Activated naive CD8-positive, alpha-beta T cell treated with anti-CD3 and anti-CD28 coated beads, Interleukin-2, amount 50 U/mL, for 24 hours (primary cell): ENCODE data around the gene GRID1.
"Not testable (repeated sequence)": the region's sequence is repeated elsewhere in the genome, so short reads cannot be mapped to it uniquely, and the experiment has no call there.

Experiments used
- ATAC-seq: fragments of 150-1000 bp; cut with Tn5 transposase; one replicate; pipeline ENCODE4 v1.10.0; 2021
- DNase-seq: peaks from one replicate; pipeline ENCODE4 v3.0.0; 2021
- H3K27ac Mint-ChIP-seq: one replicate; pipeline ENCODE4 v1.8.0; 2021; ENCODE audit warnings: mild to moderate bottlenecking, mixed read lengths
- H3K27me3 Mint-ChIP-seq: one replicate; pipeline ENCODE4 v1.8.0; 2021; ENCODE audit warnings: mixed read lengths
- H3K36me3 Mint-ChIP-seq: one replicate; pipeline ENCODE4 v1.8.0; 2021; ENCODE audit warnings: low read depth, mixed read lengths
- H3K4me1 Mint-ChIP-seq: one replicate; pipeline ENCODE4 v1.8.0; 2021; ENCODE audit warnings: mixed read lengths
- H3K4me3 Mint-ChIP-seq: one replicate; pipeline ENCODE4 v1.8.0; 2021; ENCODE audit warnings: mild to moderate bottlenecking, moderate library complexity, mixed read lengths
- H3K9me3 Mint-ChIP-seq: one replicate; pipeline ENCODE4 v1.8.0; 2021; ENCODE audit warnings: mixed read lengths

The GRID1 gene

GRCh38 chr10:86187499-86188239 lies 178.9 kb downstream of the GRID1 start:
- Mint-ChIP-seq H3K36me3 (no peaks in the 10 kb centered on the region), H3K9me3 (no peaks in the 10 kb centered on the region), H3K4me3 (no peak overlapping the region), H3K4me1 (no peaks in the 10 kb centered on the region), H3K27me3 (peaks cover 14% of the 10 kb centered on the region), H3K27ac (no peak overlapping the region)
- ATAC-seq, result no peak
- no peak for DNase-seq

GRCh38 chr10:86186633-86187032 lies 180.0 kb downstream of the GRID1 start:
- no peak overlapping the region for H3K27ac Mint-ChIP-seq
- peaks cover 14% of the 10 kb centered on the region for H3K27me3 Mint-ChIP-seq
- no peaks in the 10 kb centered on the region for H3K4me1 Mint-ChIP-seq
- H3K4me3 Mint-ChIP-seq, result no peak overlapping the region
- no peak for DNase-seq
- no peaks in the 10 kb centered on the region for H3K9me3 Mint-ChIP-seq
- ATAC-seq, result no peak
- no peaks in the 10 kb centered on the region for H3K36me3 Mint-ChIP-seq

- ATAC-seq (no peak), DNase-seq (no peak)
- Mint-ChIP-seq H3K36me3 (no peaks in the 10 kb centered on the region), H3K27me3 (peaks cover 1% of the 10 kb centered on the region), H3K27ac (no peak overlapping the region), H3K9me3 (no peaks in the 10 kb centered on the region), H3K4me1 (no peaks in the 10 kb centered on the region), H3K4me3 (no peak overlapping the region)
Measured at GRCh38 chr10:86182595-86182994, 184.0 kb downstream of the GRID1 start.

- Mint-ChIP-seq H3K9me3 (no peaks in the 10 kb centered on the region), H3K27ac (no peak overlapping the region), H3K4me1 (no peaks in the 10 kb centered on the region), H3K27me3 (peaks cover 1% of the 10 kb centered on the region), H3K4me3 (no peak overlapping the region), H3K36me3 (no peaks in the 10 kb centered on the region)
- ATAC-seq (no peak), DNase-seq (no peak)
Measured at GRCh38 chr10:86182150-86182549, 184.4 kb downstream of the GRID1 start.

GRCh38 chr10:86180861-86181260 lies 185.7 kb downstream of the GRID1 start:
- no peak for ATAC-seq

GRCh38 chr10:86179961-86180360 lies 186.6 kb downstream of the GRID1 start:
- no peak overlapping the region for H3K4me3 Mint-ChIP-seq
- H3K4me1 Mint-ChIP-seq, result no peaks in the 10 kb centered on the region
- no peaks in the 10 kb centered on the region for H3K27me3 Mint-ChIP-seq
- no peaks in the 10 kb centered on the region for H3K9me3 Mint-ChIP-seq
- ATAC-seq, result no peak
- no peak for DNase-seq
- H3K36me3 Mint-ChIP-seq, result no peaks in the 10 kb centered on the region
- no peak overlapping the region for H3K27ac Mint-ChIP-seq

More at GRCh38 chr10:86180861-86181260, 185.7 kb downstream of the GRID1 start:
- H3K4me1 Mint-ChIP-seq, result no peaks in the 10 kb centered on the region
- no peaks in the 10 kb centered on the region for H3K9me3 Mint-ChIP-seq
- no peaks in the 10 kb centered on the region for H3K27me3 Mint-ChIP-seq
- H3K4me3 Mint-ChIP-seq, result no peak overlapping the region
- no peak for DNase-seq
- H3K27ac Mint-ChIP-seq, result no peak overlapping the region
- H3K36me3 Mint-ChIP-seq, result no peaks in the 10 kb centered on the region

- no peaks in the 10 kb centered on the region for H3K27me3 Mint-ChIP-seq
- no peak overlapping the region for H3K27ac Mint-ChIP-seq
- DNase-seq (no peak), ATAC-seq (no peak)
- no peak overlapping the region for H3K4me3 Mint-ChIP-seq
- H3K9me3 Mint-ChIP-seq, result no peaks in the 10 kb centered on the region
- H3K36me3 Mint-ChIP-seq, result no peaks in the 10 kb centered on the region
- no peaks in the 10 kb centered on the region for H3K4me1 Mint-ChIP-seq
Measured at GRCh38 chr10:86179153-86179524, 187.5 kb downstream of the GRID1 start.

- Mint-ChIP-seq H3K4me1 (no peaks in the 10 kb centered on the region), H3K27ac (no peak overlapping the region), H3K27me3 (no peaks in the 10 kb centered on the region), H3K36me3 (no peaks in the 10 kb centered on the region), H3K9me3 (no peaks in the 10 kb centered on the region), H3K4me3 (no peak overlapping the region)
- ATAC-seq (no peak), DNase-seq (no peak)
Measured at GRCh38 chr10:86178401-86179152, 188.0 kb downstream of the GRID1 start.

- H3K27ac Mint-ChIP-seq, result no peak overlapping the region
- H3K36me3 Mint-ChIP-seq, result no peaks in the 10 kb centered on the region
- H3K27me3 Mint-ChIP-seq, result no peaks in the 10 kb centered on the region
- no peak overlapping the region for H3K4me3 Mint-ChIP-seq
- ATAC-seq (no peak), DNase-seq (no peak)
- no peaks in the 10 kb centered on the region for H3K9me3 Mint-ChIP-seq
- no peaks in the 10 kb centered on the region for H3K4me1 Mint-ChIP-seq
Measured at GRCh38 chr10:86177537-86178155, 188.9 kb downstream of the GRID1 start.

- Mint-ChIP-seq H3K4me1 (no peaks in the 10 kb centered on the region), H3K27ac (no peak overlapping the region), H3K27me3 (no peaks in the 10 kb centered on the region), H3K9me3 (no peaks in the 10 kb centered on the region), H3K4me3 (no peak overlapping the region), H3K36me3 (no peaks in the 10 kb centered on the region)
- no peak for DNase-seq
- no peak for ATAC-seq
Measured at GRCh38 chr10:86176850-86177536, 189.6 kb downstream of the GRID1 start.

- DNase-seq, ATAC-seq, H3K4me1 Mint-ChIP-seq, H3K9me3 Mint-ChIP-seq, H3K27ac Mint-ChIP-seq, H3K36me3 Mint-ChIP-seq, H3K4me3 Mint-ChIP-seq, H3K27me3 Mint-ChIP-seq: not testable (repeated sequence)
Measured at GRCh38 chr10:86175476-86175875, 191.1 kb downstream of the GRID1 start.

GRCh38 chr10:86172301-86172700 lies 194.3 kb downstream of the GRID1 start:
- ATAC-seq, result no peak
- H3K4me1 Mint-ChIP-seq, result peaks cover 2% of the 10 kb centered on the region
- H3K36me3 Mint-ChIP-seq, result no peaks in the 10 kb centered on the region
- H3K27ac Mint-ChIP-seq, result no peak overlapping the region
- H3K9me3 Mint-ChIP-seq, result no peaks in the 10 kb centered on the region
- H3K4me3 Mint-ChIP-seq, result no peak overlapping the region
- DNase-seq, result no peak
- peaks cover 2% of the 10 kb centered on the region for H3K27me3 Mint-ChIP-seq

GRCh38 chr10:86170255-86171108 lies 196.1 kb downstream of the GRID1 start:
- peaks cover 2% of the 10 kb centered on the region for H3K4me1 Mint-ChIP-seq
- no peak for ATAC-seq
- H3K36me3 Mint-ChIP-seq, result no peaks in the 10 kb centered on the region
- H3K4me3 Mint-ChIP-seq, result no peak overlapping the region
- no peaks in the 10 kb centered on the region for H3K9me3 Mint-ChIP-seq
- DNase-seq, result no peak
- peaks cover 2% of the 10 kb centered on the region for H3K27me3 Mint-ChIP-seq
- H3K27ac Mint-ChIP-seq, result no peak overlapping the region
